Kidney (tissue), 14 donors: ENCODE results near the gene USP47. TPM values are rescaled to one million over a fixed set of nuclear protein-coding genes. Genes with fewer than 3 reads are reported as not detected.

ENCODE experiments used
- DNase-seq, 5 donors: peaks; one replicate each; pipeline ENCODE4 v3.0.0-alpha.2; 2013 to 2020
- FAIRE-seq: peaks from 2 replicates; lab custom pipeline; 2012; peaks lifted over from hg19 to GRCh38; lab: Jason Lieb, UNC
- H3K27ac ChIP-seq, 2 donors: one replicate each; pipeline ENCODE4 v1.7.0; 2013; ENCODE audit warnings: low read depth in 2 of 2, low read length in 2 of 2, inconsistent platforms in 1 of 2
- H3K27me3 ChIP-seq: one replicate; pipeline ENCODE4 v1.7.1; 2013; ENCODE audit warnings: low read length, inconsistent platforms; ENCODE audit not compliant: control insufficient read depth, insufficient read depth
- H3K36me3 ChIP-seq, 3 donors: one replicate each; pipeline versions ENCODE4 v1.7.0 to v1.7.1; 2013; ENCODE audit warnings: low read length in 3 of 3, control low read depth in 1 of 3, inconsistent platforms in 1 of 3; ENCODE audit not compliant: insufficient read depth in 3 of 3, control insufficient read depth in 2 of 3
- H3K4me1 ChIP-seq, 3 donors: one replicate each; pipeline versions ENCODE4 v1.7.0 to v1.7.1; 2013; ENCODE audit warnings: low read length in 3 of 3, inconsistent platforms in 1 of 3, low read depth in 1 of 3; ENCODE audit not compliant: control insufficient read depth in 2 of 3, insufficient read depth in 2 of 3
- H3K4me3 ChIP-seq, 3 donors: one replicate each; pipeline versions ENCODE4 v1.7.0 to v1.8.1; 2013; ENCODE audit warnings: low read length in 3 of 3, control low read depth in 1 of 3, inconsistent platforms in 1 of 3
- H3K9ac ChIP-seq, 3 donors: one replicate each; pipeline versions ENCODE4 v1.7.0 to v1.7.1; 2013; ENCODE audit warnings: low read length in 3 of 3, control low read depth in 1 of 3, inconsistent platforms in 1 of 3
- H3K9me3 ChIP-seq, 3 donors: one replicate each; pipeline versions ENCODE4 v1.7.0 to v1.7.1; 2013; ENCODE audit warnings: low read length in 3 of 3, control low read depth in 1 of 3, inconsistent platforms in 1 of 3; ENCODE audit not compliant: control insufficient read depth in 2 of 3, insufficient read depth in 1 of 3
- CTCF ChIP-seq: IDR thresholded peaks from 3 replicates; pipeline ENCODE4 v1.5.1; 2012; ENCODE audit warnings: mild to moderate bottlenecking, moderate library complexity, borderline replicate concordance; ENCODE audit not compliant: insufficient read depth; ENCODE audit errors: extremely low read depth
- intact Hi-C: fragments of 100-400 bp; cut with DNase I; formaldehyde crosslinking; loops from one replicate; pipeline ENCODE4 v1.11.1; 2022
- polyA plus RNA-seq: library from polyadenylated mRNA; stranded (reverse); fragments of 350-450 nt; fragmentation: Illumina TruSeq; extraction: RNeasy Lipid Tissue Mini Kit (QIAGEN cat#74804); gene quantifications from one replicate; pipeline ENCODE4 v1.2.3, GENCODE V29; 2014; ENCODE audit warnings: low read depth, low replicate concordance; ENCODE audit not compliant: insufficient read depth
- total RNA-seq: library from RNA; stranded (reverse); fragmentation: NEBNext Ultra II Directional; extraction: Animal tissue kit (Norgen Biotek cat#: 25700); gene quantifications from one replicate; pipeline ENCODE4 v1.2.1, GENCODE V29; 2021
- donor health status: control.
- donor health status: control.
- donor health status: control.
- donor health status: control.
- donor health status: control.
- donor health status: DM: yes; HTN: yes; CAD: no.
- donor health status: Normal renal cell carcinoma (clear cell type).

The USP47 gene
- total and polyA plus RNA-seq, 2 donors from 2014 or later = 16.3 to 43.3 TPM

GRCh38 chr11:11810764-11811726 lies 30.7 kb upstream of the USP47 start:
- peaks cover 0 to 8% (median 2%) of the 10 kb centered on the region in 3 donors for H3K4me1 ChIP-seq
- H3K27ac ChIP-seq = no peak overlapping the region
- H3K9me3 ChIP-seq = no peaks in the 10 kb centered on the region
- H3K27me3 ChIP-seq = no peaks in the 10 kb centered on the region
- DNase-seq (peak in 1 of 5 donors; percentile 72), FAIRE-seq (no peak)
- H3K36me3 ChIP-seq = no peaks in the 10 kb centered on the region
- H3K4me3 ChIP-seq = no peak overlapping the region
- no peak overlapping the region for H3K9ac ChIP-seq
- intact Hi-C loops = no loop called here
- no peak for TF ChIP-seq CTCF

GRCh38 chr11:11813288-11813962 lies 28.3 kb upstream of the USP47 start:
- H3K4me1 ChIP-seq = peaks cover 0 to 8% (median 2%) of the 10 kb centered on the region in 3 donors
- intact Hi-C loops = no loop called here
- H3K27ac ChIP-seq = peak overlapping the region; percentile 36 to 86
- no peak overlapping the region for H3K4me3 ChIP-seq
- H3K27me3 ChIP-seq = no peaks in the 10 kb centered on the region
- no peaks in the 10 kb centered on the region for H3K36me3 ChIP-seq
- H3K9ac ChIP-seq = no peak overlapping the region
- DNase-seq = peak in 2 of 5 donors; percentile 35 to 56
- no peak for TF ChIP-seq CTCF
- H3K9me3 ChIP-seq = no peaks in the 10 kb centered on the region
- peak; percentile 86 for FAIRE-seq

GRCh38 chr11:11814614-11815452 lies 26.9 kb upstream of the USP47 start:
- TF ChIP-seq CTCF = no peak
- H3K4me3 ChIP-seq = no peak overlapping the region
- intact Hi-C loops = no loop called here
- peak overlapping the region in 1 of 2 donors; percentile 15 for H3K27ac ChIP-seq
- H3K27me3 ChIP-seq = no peaks in the 10 kb centered on the region
- no peak for FAIRE-seq
- H3K4me1 ChIP-seq = peaks cover 0 to 8% (median 2%) of the 10 kb centered on the region in 3 donors
- H3K36me3 ChIP-seq = no peaks in the 10 kb centered on the region
- no peak for DNase-seq
- H3K9me3 ChIP-seq = no peaks in the 10 kb centered on the region
- no peak overlapping the region for H3K9ac ChIP-seq
